Stimulated activated CD4-positive, alpha-beta T cell treated with anti-CD3 and anti-CD28 coated beads, Interleukin-4, amount 100 ng/mL, for 4 hours (primary cell): ENCODE results near the gene IQGAP3.

Experiments
- DNase-seq, 2 experiments: peaks; one replicate each; pipeline ENCODE4 v3.0.0-alpha.2; 2020

The IQGAP3 gene

DNA sequence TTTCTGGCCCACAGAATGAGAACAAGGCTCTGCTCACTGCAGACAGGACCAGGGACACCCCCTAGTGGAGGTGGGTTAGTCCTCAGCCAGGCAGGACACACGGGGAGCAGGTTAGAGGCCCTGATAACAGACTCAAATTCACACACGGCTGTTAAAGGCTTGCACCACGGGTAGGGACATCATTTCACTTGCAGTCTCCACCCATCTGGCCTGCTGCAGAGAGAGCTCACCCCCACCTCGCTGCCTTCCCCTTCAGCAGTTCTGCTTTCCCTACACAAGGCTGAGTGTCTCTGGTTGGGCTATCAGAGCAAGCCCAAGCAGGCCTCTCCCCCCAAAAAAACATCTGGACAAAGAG lies 92.4 kb downstream of the IQGAP3 start:
- no peak for DNase-seq

DNA sequence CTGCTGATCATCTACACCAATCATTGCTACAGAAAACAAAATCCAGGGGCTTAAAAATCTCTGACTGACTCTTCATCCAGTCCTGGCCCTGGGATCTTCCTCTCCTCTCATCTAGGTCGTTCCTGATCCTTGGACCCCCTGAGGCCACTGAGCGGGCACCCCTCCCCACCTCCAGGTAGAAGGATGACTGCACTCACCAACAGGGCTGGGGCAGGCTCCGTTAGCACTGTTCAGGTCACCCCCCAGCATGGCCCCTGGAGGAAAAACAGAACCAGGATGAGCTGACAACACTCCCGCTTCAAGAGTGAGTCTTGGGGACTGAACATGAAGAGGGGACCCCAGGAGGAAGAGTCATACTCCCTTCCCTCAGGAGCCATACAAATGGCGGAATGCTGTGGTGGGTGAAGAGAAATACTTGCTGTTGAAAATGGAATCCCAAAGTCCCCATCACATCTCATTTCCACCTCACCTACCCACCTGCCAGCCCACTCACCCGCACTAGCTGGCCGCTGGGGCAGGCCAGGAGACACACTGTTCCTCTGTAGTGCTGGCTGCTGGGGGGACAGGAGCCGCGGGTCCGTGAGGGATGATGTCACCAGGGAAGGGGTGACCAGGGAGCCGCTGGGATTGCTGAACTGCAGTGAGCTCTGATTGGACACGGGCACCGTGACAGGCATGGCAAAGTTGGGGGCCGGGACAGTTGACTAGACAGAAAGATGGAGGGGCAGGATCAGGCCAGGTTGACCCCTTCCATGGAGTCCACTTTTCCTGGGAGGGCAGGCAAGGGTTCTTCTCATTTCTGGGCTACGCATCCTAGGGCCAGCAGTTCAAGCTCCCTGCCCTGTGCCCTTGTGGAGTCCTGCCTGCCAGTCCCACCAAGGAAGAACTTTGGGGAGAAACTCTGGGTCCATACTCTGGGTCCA lies 93.0 kb downstream of the IQGAP3 start:
- no peak for DNase-seq

DNA sequence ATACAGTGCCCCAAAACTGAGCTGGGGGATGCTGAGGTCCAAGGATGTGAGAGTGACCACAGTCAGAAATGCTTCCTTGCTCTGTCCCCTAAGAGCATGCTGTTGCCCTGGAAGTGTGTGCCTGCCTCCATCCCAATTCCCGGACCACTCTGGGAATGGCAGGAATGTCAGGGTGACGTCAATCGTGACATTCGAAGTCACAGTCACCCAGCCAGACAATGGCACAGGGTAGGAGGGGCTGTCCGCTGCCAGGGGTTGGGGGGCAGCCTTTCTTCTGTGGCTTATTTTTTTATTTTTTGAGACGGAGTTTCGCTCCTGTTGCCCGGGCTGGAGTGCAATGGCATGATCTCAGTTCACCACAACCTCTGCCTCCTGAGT lies 94.1 kb downstream of the IQGAP3 start:
- DNase-seq = no peak

DNA sequence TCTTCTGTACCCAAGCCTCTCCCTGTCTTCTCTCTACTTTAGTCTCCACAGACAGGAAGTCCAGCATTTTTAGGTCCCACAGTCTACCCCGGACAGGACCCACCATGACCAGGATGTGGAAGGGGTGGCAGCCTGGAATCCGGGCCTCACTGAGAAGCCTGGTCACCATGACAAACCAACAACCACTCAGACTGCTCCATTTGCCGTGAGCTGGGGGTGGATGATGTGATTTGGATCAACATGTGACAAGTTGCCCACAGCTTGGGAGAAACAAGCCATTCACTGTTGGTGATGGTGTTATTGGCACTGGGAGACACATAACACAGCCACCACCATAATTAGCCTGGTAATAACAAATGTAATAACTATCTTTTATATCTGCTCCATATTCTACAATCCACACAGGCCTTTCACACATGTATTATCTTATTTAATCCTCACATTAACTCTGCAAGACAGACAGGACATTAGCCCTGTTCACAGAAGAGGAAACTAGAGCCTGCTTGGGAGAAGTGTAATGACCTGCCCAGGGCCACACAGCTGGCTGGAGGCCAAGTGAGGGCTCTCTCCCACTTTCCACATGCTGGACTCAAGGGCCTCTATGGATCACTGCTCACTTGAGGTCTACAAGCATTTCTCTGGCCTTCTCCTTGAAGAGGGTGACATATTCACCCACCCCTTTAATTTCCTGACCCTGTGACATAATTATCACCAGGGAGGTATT lies 94.7 kb downstream of the IQGAP3 start:
- no peak for DNase-seq

- no peak for DNase-seq
Measured at GRCh38 chr1:156476501-156477298, 95.7 kb downstream of the IQGAP3 start.

GRCh38 chr1:156475568-156476500 lies 96.5 kb downstream of the IQGAP3 start:
- DNase-seq = no peak
